Mesothelial cell of epicardium (in vitro differentiated cells): ENCODE results near the gene TMPRSS9. TPM values are rescaled to one million over a fixed set of nuclear protein-coding genes. Genes with fewer than 3 reads are reported as not detected.

Source experiments
- DNase-seq, 2 experiments: peaks; one replicate each; pipeline ENCODE4 v3.0.0; 2021; ENCODE audit warnings: low spot score in 2 of 2; ENCODE audit not compliant: unreplicated experiment in 2 of 2
- H3K27ac Mint-ChIP-seq: 2 replicates; pipeline ENCODE4 v1.8.0; 2021; ENCODE audit warnings: mixed read lengths
- H3K27me3 Mint-ChIP-seq: 2 replicates; pipeline ENCODE4 v1.8.0; 2021; ENCODE audit warnings: low read depth, mixed read lengths
- H3K36me3 Mint-ChIP-seq: 2 replicates; pipeline ENCODE4 v1.8.0; 2021; ENCODE audit warnings: mixed read lengths
- H3K4me1 Mint-ChIP-seq: 2 replicates; pipeline ENCODE4 v1.8.0; 2021; ENCODE audit warnings: mixed read lengths
- H3K4me3 Mint-ChIP-seq: 2 replicates; pipeline ENCODE4 v1.8.0; 2021; ENCODE audit warnings: mild to moderate bottlenecking, moderate library complexity, mixed read lengths
- H3K9me3 Mint-ChIP-seq: 2 replicates; pipeline ENCODE4 v1.8.0; 2021; ENCODE audit warnings: mixed read lengths
- CTCF ChIP-seq: fragments of 200-600 bp; sonication (generic); IDR thresholded peaks from one replicate; pipeline ENCODE4 v1.5.0; 2021; ENCODE audit warnings: antibody characterized with exemption; ENCODE audit not compliant: unreplicated experiment
- total RNA-seq: library from RNA; stranded (reverse); gene quantifications from 3 replicates; pipeline ENCODE4 v1.2.1, GENCODE V29; 2021

TMPRSS9 gene
- total RNA-seq, 1 donor from 2014 or later = 1.4 TPM

GRCh38 chr19:2330632-2331284, 29.3 kb upstream of the TMPRSS9 start:
- peaks cover 62% of the 10 kb centered on the region for H3K4me1 Mint-ChIP-seq

GRCh38 chr19:2331601-2332246, 28.3 kb upstream of the TMPRSS9 start:
- H3K4me1 Mint-ChIP-seq = peaks cover 65% of the 10 kb centered on the region
- no peaks in the 10 kb centered on the region for H3K27me3 Mint-ChIP-seq
- peak overlapping the region; percentile 86 for H3K27ac Mint-ChIP-seq
- H3K9me3 Mint-ChIP-seq = no peaks in the 10 kb centered on the region
- TF ChIP-seq CTCF = no peak
- peak overlapping the region; percentile 97 for H3K4me3 Mint-ChIP-seq
- H3K36me3 Mint-ChIP-seq = peaks cover 4% of the 10 kb centered on the region
- no peak for DNase-seq

More at GRCh38 chr19:2330632-2331284, 29.3 kb upstream of the TMPRSS9 start:
- Mint-ChIP-seq H3K9me3 (no peaks in the 10 kb centered on the region), H3K36me3 (peaks cover 6% of the 10 kb centered on the region), H3K27ac (peak overlapping the region; percentile 86), H3K4me3 (peak overlapping the region; percentile 97), H3K27me3 (no peaks in the 10 kb centered on the region)
- no peak for TF ChIP-seq CTCF
- no peak for DNase-seq

GRCh38 chr19:2332341-2333026, 27.6 kb upstream of the TMPRSS9 start:
- no peaks in the 10 kb centered on the region for H3K9me3 Mint-ChIP-seq
- no peaks in the 10 kb centered on the region for H3K27me3 Mint-ChIP-seq
- H3K36me3 Mint-ChIP-seq = peaks cover 6% of the 10 kb centered on the region
- no peak overlapping the region for H3K4me3 Mint-ChIP-seq
- peaks cover 66% of the 10 kb centered on the region for H3K4me1 Mint-ChIP-seq
- DNase-seq = no peak
- no peak for TF ChIP-seq CTCF
- H3K27ac Mint-ChIP-seq = peak overlapping the region; percentile 71

GRCh38 chr19:2333027-2333806, 26.8 kb upstream of the TMPRSS9 start:
- Mint-ChIP-seq H3K36me3 (peaks cover 9% of the 10 kb centered on the region), H3K27me3 (no peaks in the 10 kb centered on the region), H3K4me1 (peaks cover 69% of the 10 kb centered on the region), H3K9me3 (no peaks in the 10 kb centered on the region), H3K4me3 (no peak overlapping the region), H3K27ac (peak overlapping the region; percentile 79)
- DNase-seq = no peak
- TF ChIP-seq CTCF = no peak

- no peak for TF ChIP-seq CTCF
- H3K4me1 Mint-ChIP-seq = peaks cover 69% of the 10 kb centered on the region
- no peak overlapping the region for H3K4me3 Mint-ChIP-seq
- H3K27ac Mint-ChIP-seq = peak overlapping the region; percentile 79
- no peaks in the 10 kb centered on the region for H3K27me3 Mint-ChIP-seq
- peaks cover 9% of the 10 kb centered on the region for H3K36me3 Mint-ChIP-seq
- DNase-seq = no peak
- H3K9me3 Mint-ChIP-seq = no peaks in the 10 kb centered on the region
Observed at GRCh38 chr19:2333807-2334211, 26.3 kb upstream of the TMPRSS9 start.
